HEK293T (cell line): ENCODE results near the gene NFKBIB.
"Not testable (repeated sequence)": the region's sequence is repeated elsewhere in the genome, so short reads cannot be mapped to it uniquely, and the experiment has no call there.

ENCODE experiments used
- CTCF ChIA-PET: fragments of 350-600 bp; formaldehyde crosslinking; extraction: SDS; loops from one replicate; lab custom pipeline; 2021; ENCODE audit warnings: antibody characterized with exemption, inconsistent platforms; lab: Yijun Ruan, JAX
- POLR2A ChIA-PET: fragments of 350-600 bp; formaldehyde crosslinking; extraction: SDS; loops from one replicate; lab custom pipeline; 2020; ENCODE audit warnings: antibody characterized with exemption, inconsistent platforms; lab: Yijun Ruan, JAX
- DNase-seq: peaks from one replicate; pipeline ENCODE4 v3.0.0; 2012; ENCODE audit warnings: mixed read lengths; ENCODE audit errors: extremely low spot score
- ARNT ChIP-seq: fragments of 450-650 bp; IDR thresholded peaks from 2 replicates; pipeline ENCODE4 v1.6.1; 2017; ENCODE audit warnings: mild to moderate bottlenecking
- BHLHE40 ChIP-seq: fragments of 450-650 bp; IDR thresholded peaks from 2 replicates; pipeline ENCODE4 v1.6.1; 2016; ENCODE audit warnings: mild to moderate bottlenecking, moderate library complexity, borderline replicate concordance
- CTBP1 ChIP-seq: fragments of 450-650 bp; IDR thresholded peaks from 2 replicates; pipeline ENCODE4 v1.6.1; 2016; ENCODE audit warnings: borderline replicate concordance
- ELF4 ChIP-seq: fragments of 450-650 bp; IDR thresholded peaks from 2 replicates; pipeline ENCODE4 v1.6.1; 2017; ENCODE audit warnings: antibody characterized with exemption
- FOXA1 ChIP-seq: fragments of 450-650 bp; IDR thresholded peaks from 2 replicates; pipeline ENCODE4 v1.6.1; 2016; ENCODE audit warnings: mild to moderate bottlenecking
- FOXK2 ChIP-seq: fragments of 450-650 bp; IDR thresholded peaks from 2 replicates; pipeline ENCODE4 v1.6.1; 2016; ENCODE audit warnings: mild to moderate bottlenecking
- FOXM1 ChIP-seq: fragments of 450-650 bp; IDR thresholded peaks from 2 replicates; pipeline ENCODE4 v1.6.1; 2017; ENCODE audit warnings: mild to moderate bottlenecking, borderline replicate concordance
- HDGF ChIP-seq: fragments of 450-650 bp; IDR thresholded peaks from 2 replicates; pipeline ENCODE4 v1.6.1; 2017; ENCODE audit warnings: antibody characterized with exemption, borderline replicate concordance
- L3MBTL2 ChIP-seq: fragments of 450-650 bp; conservative IDR thresholded peaks from 2 replicates; pipeline ENCODE4 v1.6.1; 2016; ENCODE audit warnings: mild to moderate bottlenecking
- LEF1 ChIP-seq: fragments of 450-650 bp; IDR thresholded peaks from 2 replicates; pipeline ENCODE4 v1.6.1; 2017; ENCODE audit warnings: mild to moderate bottlenecking, borderline replicate concordance
- NFRKB ChIP-seq: fragments of 450-650 bp; IDR thresholded peaks from 2 replicates; pipeline ENCODE4 v1.6.1; 2016; ENCODE audit warnings: mild to moderate bottlenecking, moderate library complexity
- SP1 ChIP-seq: fragments of 450-650 bp; IDR thresholded peaks from 2 replicates; pipeline ENCODE4 v1.6.1; 2017
- SUZ12 ChIP-seq: fragments of 450-650 bp; IDR thresholded peaks from 2 replicates; pipeline ENCODE4 v1.6.1; 2016; ENCODE audit warnings: mild to moderate bottlenecking
- TARDBP ChIP-seq: fragments of 450-650 bp; IDR thresholded peaks from 2 replicates; pipeline ENCODE4 v1.6.1; 2016
- ZNF384 ChIP-seq: fragments of 450-650 bp; IDR thresholded peaks from 2 replicates; pipeline ENCODE4 v1.6.1; 2016
- TF ChIP-seq, protein P1 (sequence below): fragments of 450-650 bp; IDR thresholded peaks from 2 replicates; pipeline ENCODE4 v1.6.1; 2016

NFKBIB gene

DNA sequence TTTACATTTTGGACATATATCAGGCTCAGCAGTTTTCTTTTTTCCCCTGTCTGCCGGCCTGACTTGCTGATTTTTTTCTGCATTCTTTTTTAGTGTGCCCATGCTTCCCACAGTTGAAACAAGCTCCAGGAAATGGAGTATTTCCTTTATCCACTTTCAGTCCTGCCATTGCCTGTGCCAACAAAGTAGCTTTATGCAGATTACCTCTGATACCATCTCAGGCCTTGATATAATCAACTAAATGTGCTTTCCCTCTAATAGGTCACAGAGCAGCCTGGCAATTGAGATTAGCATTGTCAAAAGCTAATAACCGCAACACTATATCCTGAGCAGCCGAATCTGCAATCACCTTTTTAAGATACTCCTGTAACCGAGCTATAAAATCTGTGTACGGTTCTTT lies 40.2 kb downstream of the NFKBIB start:
- TF ChIP-seq LEF1 (no peak), ARNT (no peak), SUZ12 (no peak), CTBP1 (no peak), NFRKB (no peak), FOXA1 (no peak), FOXM1 (no peak), ELF4 (no peak), SP1 (no peak), HDGF (no peak), TARDBP (no peak), BHLHE40 (no peak)
- TF ChIP-seq, protein P1, sequence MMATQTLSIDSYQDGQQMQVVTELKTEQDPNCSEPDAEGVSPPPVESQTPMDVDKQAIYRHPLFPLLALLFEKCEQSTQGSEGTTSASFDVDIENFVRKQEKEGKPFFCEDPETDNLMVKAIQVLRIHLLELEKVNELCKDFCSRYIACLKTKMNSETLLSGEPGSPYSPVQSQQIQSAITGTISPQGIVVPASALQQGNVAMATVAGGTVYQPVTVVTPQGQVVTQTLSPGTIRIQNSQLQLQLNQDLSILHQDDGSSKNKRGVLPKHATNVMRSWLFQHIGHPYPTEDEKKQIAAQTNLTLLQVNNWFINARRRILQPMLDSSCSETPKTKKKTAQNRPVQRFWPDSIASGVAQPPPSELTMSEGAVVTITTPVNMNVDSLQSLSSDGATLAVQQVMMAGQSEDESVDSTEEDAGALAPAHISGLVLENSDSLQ: no peak
- no peak for DNase-seq
- ChIA-PET CTCF (no interaction called here), POLR2A (interaction anchor here (0.6 kb wide), 1 partner anchor 536 kb away, joined by 3 read pairs; no protein-coding TSS in a partner anchor)

DNA sequence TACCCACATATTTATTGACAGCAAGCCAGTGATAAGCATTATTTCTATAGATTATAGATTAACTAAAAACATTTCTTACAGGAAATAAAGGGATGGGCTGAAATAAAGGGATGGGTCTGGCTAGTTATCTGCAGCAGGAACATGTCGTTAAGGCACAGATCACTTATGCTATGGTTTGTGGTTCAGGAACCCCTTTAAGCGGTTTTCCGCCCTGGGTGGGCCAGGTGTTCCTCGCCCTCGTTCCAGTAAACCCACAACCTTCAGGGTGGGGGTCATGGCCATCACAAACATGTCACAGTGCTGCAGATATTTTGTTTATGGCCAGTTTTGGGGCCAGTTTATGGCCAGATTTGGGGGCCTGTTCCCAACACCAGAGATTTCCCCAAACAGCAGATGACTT lies 41.7 kb downstream of the NFKBIB start:
- POLR2A ChIA-PET, CTCF ChIA-PET, DNase-seq: not testable (repeated sequence)

DNA sequence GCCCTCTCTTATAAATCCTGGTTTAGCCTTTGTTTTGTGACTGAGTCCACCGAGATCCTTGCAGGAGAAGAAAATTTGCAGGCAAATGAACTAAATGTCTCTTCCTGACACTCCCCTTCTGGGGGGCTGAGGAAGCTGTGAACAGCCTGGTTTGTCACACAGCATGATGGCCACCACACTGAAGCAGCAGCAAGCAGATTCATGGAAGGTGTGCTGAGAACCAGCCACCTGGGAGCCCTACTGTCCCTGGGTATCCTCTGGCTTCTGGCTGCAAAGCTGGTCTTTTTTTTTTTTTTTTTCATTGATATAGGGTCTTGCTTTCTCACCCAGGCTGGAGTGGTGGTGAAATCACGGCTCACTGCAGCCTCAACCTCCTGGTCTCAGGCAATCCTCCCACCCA lies 42.2 kb downstream of the NFKBIB start:
- POLR2A ChIA-PET: no interaction called here
- no peak for TF ChIP-seq SP1
- CTCF ChIA-PET: interaction anchor here (0.6 kb wide), 1 partner anchor 708 kb away, joined by 3 read pairs; no protein-coding TSS in a partner anchor
- DNase-seq: no peak

DNA sequence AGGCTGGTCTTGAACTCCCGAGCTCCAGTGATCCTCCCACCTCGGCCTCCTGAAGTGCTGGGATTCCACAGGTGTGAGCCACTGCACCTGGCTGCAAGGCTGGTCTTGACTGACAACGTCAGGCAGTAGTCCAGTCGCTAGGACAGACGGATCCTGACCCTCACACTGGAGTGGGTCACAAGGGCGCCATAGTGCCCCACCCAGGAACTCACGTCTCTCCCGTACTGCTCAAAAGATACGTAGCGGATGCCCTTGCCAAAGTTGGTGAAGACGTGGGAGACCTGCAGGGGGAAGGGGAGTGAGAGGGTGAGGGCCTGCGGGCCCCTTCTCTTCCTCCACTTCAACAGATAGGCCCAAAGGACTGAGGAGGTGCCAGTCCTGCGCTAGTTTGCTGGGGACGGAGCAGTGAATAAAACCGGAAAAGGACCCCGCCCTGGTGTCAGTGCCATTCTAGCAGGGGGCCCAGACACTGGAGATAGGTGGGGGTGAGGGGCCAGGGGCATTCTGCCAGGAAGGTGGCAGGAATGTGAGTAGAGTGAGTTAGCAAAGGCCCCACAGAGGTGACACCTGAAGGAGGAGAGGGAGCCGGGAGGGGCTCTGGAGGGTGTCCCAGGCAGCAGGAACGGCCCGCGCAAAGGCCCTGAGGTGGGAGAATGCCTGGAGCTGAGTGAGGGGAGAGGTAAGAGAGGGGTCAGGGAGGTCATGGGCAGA lies 42.9 kb downstream of the NFKBIB start:
- POLR2A ChIA-PET: no interaction called here
- CTCF ChIA-PET: interaction anchor here (0.6 kb wide), 1 partner anchor 707 kb away, joined by 3 read pairs; no protein-coding TSS in a partner anchor
- TF ChIP-seq ELF4 (no peak), ARNT (no peak), FOXA1 (no peak), TARDBP (no peak), BHLHE40 (no peak), L3MBTL2 (no peak), SUZ12 (no peak), CTBP1 (no peak), ZNF384 (no peak), FOXK2 (no peak), NFRKB (no peak), SP1 (no peak), HDGF (no peak), LEF1 (no peak), FOXM1 (no peak)
- TF ChIP-seq, protein P1: no peak
- DNase-seq: no peak

DNA sequence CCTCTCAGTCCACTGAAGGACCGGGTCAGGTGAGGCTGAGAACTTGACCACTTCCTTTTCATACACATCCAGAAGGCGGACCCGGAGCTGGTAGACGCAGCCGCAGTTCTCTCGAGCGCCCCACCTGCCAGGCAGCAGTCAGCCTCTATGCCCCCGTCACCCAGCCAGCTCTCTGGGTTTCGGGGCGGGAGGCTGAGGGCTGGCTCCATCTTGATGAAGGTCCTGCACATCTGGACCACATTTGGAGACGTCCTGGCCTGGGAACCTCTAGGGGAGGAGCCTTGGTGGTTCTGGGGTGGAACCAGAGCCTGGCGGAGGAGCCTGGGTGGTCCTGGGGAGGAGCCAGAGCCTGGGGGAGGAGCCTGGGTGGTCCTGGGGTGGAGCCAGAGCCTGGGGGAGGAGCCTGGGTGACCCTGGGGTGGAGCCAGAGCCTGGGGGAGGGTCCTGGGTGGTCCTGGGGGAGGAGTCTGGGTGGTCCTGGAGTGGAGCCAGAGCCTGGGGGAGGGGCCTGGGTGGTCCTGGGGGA lies 45.3 kb downstream of the NFKBIB start:
- TF ChIP-seq SUZ12: no peak
- POLR2A ChIA-PET: no interaction called here
- CTCF ChIA-PET: interaction anchor here (0.6 kb wide), 1 partner anchor 14 kb away, joined by 3 read pairs; the partner anchor contains the start of gene MRPS12
- no peak for DNase-seq

DNA sequence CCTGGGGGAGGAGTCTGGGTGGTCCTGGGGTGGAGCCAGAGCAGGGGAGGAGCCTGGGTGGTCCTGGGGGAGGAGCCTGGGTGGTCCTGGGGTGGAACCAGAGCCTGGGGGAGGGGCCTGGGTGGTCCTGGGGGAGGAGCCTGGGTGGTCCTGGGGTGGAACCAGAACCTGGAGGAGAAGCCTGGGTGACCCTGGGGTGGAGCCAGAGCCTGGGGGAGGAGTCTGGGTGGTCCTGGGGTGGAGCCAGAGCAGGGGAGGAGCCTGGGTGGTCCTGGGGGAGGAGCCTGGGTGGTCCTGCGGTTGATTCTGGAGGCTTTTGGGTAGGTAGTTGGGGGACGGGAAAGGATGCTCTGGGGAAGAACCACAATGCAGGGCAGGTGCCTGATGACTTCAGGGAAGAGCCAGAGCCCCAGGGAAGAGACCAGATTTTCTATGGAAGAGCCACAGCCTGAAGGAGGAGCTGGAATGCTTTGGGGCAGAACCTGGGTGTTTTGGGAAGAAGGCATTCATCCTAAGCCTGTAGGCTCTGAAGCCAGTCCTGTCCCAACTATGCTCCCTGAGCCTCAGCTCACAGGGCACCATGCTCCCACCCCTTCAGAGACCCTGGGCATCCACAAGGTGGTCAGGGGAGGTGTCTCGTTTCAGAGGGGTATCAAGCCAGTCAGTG lies 45.9 kb downstream of the NFKBIB start:
- no peak for DNase-seq
- ChIA-PET CTCF (interaction anchor here (0.5 to 0.6 kb wide), 2 partner anchors 15 to 45 kb away, joined by 3 to 5 read pairs; partner anchors contain the start of gene MRPS12), POLR2A (no interaction called here)
- TF ChIP-seq SUZ12 (no peak), LEF1 (no peak), SP1 (peak; percentile 61)
- TF ChIP-seq, protein P1: no peak
